HL-60/S4 treated with phorbol 12-myristate 13-acetate at 8.2 ng/mL for 4 days and 3 days (cell line): ENCODE measurements around the gene SPEM1.

Experiments
- in situ Hi-C: fragments of 300-500 bp; cut with MboI; formaldehyde crosslinking; loops from 2 replicates; pipeline ENCODE4 v1.15.0; 2022; ENCODE audit warnings: low sequenced_read_pairs

The SPEM1 gene

GRCh38 chr17:7439462-7440112 lies 19.5 kb downstream of the SPEM1 start, which contains the start of gene FGF11:
Gene FGF11 (plus strand): TSS chr17:7439512. CDS start chr17:7439621, 109 bp downstream.
- in situ Hi-C loops: no loop called here

GRCh38 chr17:7440113-7440833 lies 20.1 kb downstream of the SPEM1 start:
- in situ Hi-C loops: no loop called here

- in situ Hi-C loops: no loop called here
Observed at GRCh38 chr17:7440834-7441195, 20.7 kb downstream of the SPEM1 start.

- in situ Hi-C loops: no loop called here
Observed at GRCh38 chr17:7441266-7441665, 21.1 kb downstream of the SPEM1 start.

GRCh38 chr17:7442142-7442541 lies 22.0 kb downstream of the SPEM1 start:
- in situ Hi-C loops: no loop called here

GRCh38 chr17:7443499-7444485 lies 23.7 kb downstream of the SPEM1 start:
- in situ Hi-C loops: no loop called here

GRCh38 chr17:7444682-7445618 lies 24.8 kb downstream of the SPEM1 start, which contains the start of gene CHRNB1:
Gene CHRNB1 (plus strand): TSS chr17:7445061. CDS start chr17:7445128, 67 bp downstream.
- in situ Hi-C loops: no loop called here

GRCh38 chr17:7445619-7445968 lies 25.5 kb downstream of the SPEM1 start:
- in situ Hi-C loops: no loop called here

GRCh38 chr17:7448461-7448860 lies 28.3 kb downstream of the SPEM1 start:
- in situ Hi-C loops: no loop called here

GRCh38 chr17:7459961-7460545 lies 39.9 kb downstream of the SPEM1 start:
- in situ Hi-C loops: no loop called here

GRCh38 chr17:7460850-7461660 lies 40.9 kb downstream of the SPEM1 start:
- in situ Hi-C loops: no loop called here

- in situ Hi-C loops: no loop called here
Observed at GRCh38 chr17:7462474-7463371, 42.6 kb downstream of the SPEM1 start.

- in situ Hi-C loops: no loop called here
Observed at GRCh38 chr17:7463372-7463846, 43.3 kb downstream of the SPEM1 start.

GRCh38 chr17:7464081-7464480 lies 44.0 kb downstream of the SPEM1 start:
- in situ Hi-C loops: no loop called here

GRCh38 chr17:7465597-7466275 lies 45.6 kb downstream of the SPEM1 start:
- in situ Hi-C loops: no loop called here

- in situ Hi-C loops: no loop called here
Observed at GRCh38 chr17:7466318-7466638, 46.2 kb downstream of the SPEM1 start.

GRCh38 chr17:7466639-7467341 lies 46.7 kb downstream of the SPEM1 start:
- in situ Hi-C loops: no loop called here
